Measurements from ENCODE around the gene GCC2. TPM values are rescaled to one million over a fixed set of nuclear protein-coding genes. Genes with fewer than 3 reads are reported as not detected.

GCC2 gene
- total and polyA plus RNA-seq, 2 donors (not counting 3 experiments of a cell fraction or from before 2014, with no cell fraction given): 4.1 to 38.7 TPM

- BruUV-seq (replicated peaks): no TSS peak
- TF ChIP-seq FOS (IDR thresholded peaks at IDR 0.05; ENCODE audit: borderline replicate concordance, insufficient read depth, low read length) (no peak), POLR2AphosphoS5 (IDR thresholded peaks at IDR 0.05; ENCODE audit: insufficient read depth, low read depth, low read length) (no peak), MYC (IDR thresholded peaks at IDR 0.05; ENCODE audit: low read depth, low read length) (no peak), JUN (IDR thresholded peaks at IDR 0.05; ENCODE audit: borderline replicate concordance, insufficient read depth, insufficient read length, low read depth) (no peak)
- H3K27ac ChIP-seq (ENCODE audit: insufficient read depth, low read depth, low read length): no peak overlapping the region
- peaks cover 0 to 17% of the 10 kb centered on the region in 2 experiments for H3K36me3 ChIP-seq (ENCODE audit: control insufficient read depth in 2 of 2, extremely low read depth in 1 of 2, insufficient read depth in 2 of 2, low read length in 2 of 2)
- no peaks in the 10 kb centered on the region for H3K9me1 ChIP-seq (replicated peaks; ENCODE audit: control insufficient read depth, extremely low read depth, insufficient read depth, low read length)
- DNase-seq (ENCODE audit: low read depth, low spot score) (no peak), FAIRE-seq (no peak)
- ChIA-PET POLR2A (no interaction called here), CTCF (no interaction called here)
- H3K27me3 ChIP-seq (ENCODE audit: control insufficient read depth in 2 of 2, insufficient read depth in 2 of 2, low read length in 2 of 2): no peaks in the 10 kb centered on the region
- H3K9me3 ChIP-seq (replicated peaks; ENCODE audit: control insufficient read depth, insufficient read depth, low read length): no peaks in the 10 kb centered on the region
- H2AFZ ChIP-seq (ENCODE audit: low read depth, low read length): no peak overlapping the region
- H3K79me2 ChIP-seq (ENCODE audit: control insufficient read depth, insufficient read depth, low read length): peaks cover 8% of the 10 kb centered on the region
- no peaks in the 10 kb centered on the region for H3K4me1 ChIP-seq (ENCODE audit: control insufficient read depth, extremely low read depth, insufficient read depth, low read length)
- H3K4me3 ChIP-seq (replicated peaks in 1 of 3; ENCODE audit: insufficient read depth in 1 of 3, low read depth in 1 of 3, low read length in 3 of 3): no peak overlapping the region
- no peak overlapping the region for H3K9ac ChIP-seq (replicated peaks; ENCODE audit: extremely low read depth, insufficient read depth, low read length)
- H4K20me1 ChIP-seq (replicated peaks; ENCODE audit: control insufficient read depth, extremely low read depth, insufficient read depth, low read length): no peaks in the 10 kb centered on the region
- intact Hi-C loops (cut with micrococcal nuclease) (no loop called here), dilution Hi-C loops (cut with MboI; ENCODE audit: extremely low pct_ligation_motif_present, low sequenced_read_pairs) (no loop called here)
- no peak overlapping the region for H3K4me2 ChIP-seq (ENCODE audit: insufficient read depth, low read length)
These were observed 11.5 kb downstream of the GCC2 start for GRCh38 chr2:108460345-108461037.

GRCh38 chr2:108477099-108477498 lies 28.1 kb downstream of the GCC2 start:
- H3K36me3 ChIP-seq (ENCODE audit: control insufficient read depth in 2 of 2, extremely low read depth in 1 of 2, insufficient read depth in 2 of 2, low read length in 2 of 2): peaks cover 0 to 2% of the 10 kb centered on the region in 2 experiments
- no peaks in the 10 kb centered on the region for H3K27me3 ChIP-seq (ENCODE audit: control insufficient read depth in 2 of 2, insufficient read depth in 2 of 2, low read length in 2 of 2)
- no peak overlapping the region for H3K4me3 ChIP-seq (replicated peaks in 1 of 3; ENCODE audit: insufficient read depth in 1 of 3, low read depth in 1 of 3, low read length in 3 of 3)
- no peak overlapping the region for H2AFZ ChIP-seq (ENCODE audit: low read depth, low read length)
- TF ChIP-seq CTCF (IDR thresholded peaks at IDR 0.05; ENCODE audit: extremely low read depth in 1 of 2, insufficient read depth in 1 of 2, low read depth in 1 of 2, low read length in 2 of 2): no peak
- no peak for TF ChIP-seq MYC (IDR thresholded peaks at IDR 0.05; ENCODE audit: low read depth, low read length)
- TF ChIP-seq GATA2 (IDR thresholded peaks at IDR 0.05; ENCODE audit: insufficient read depth, insufficient read length, low read depth, low read length): no peak
- no peak for TF ChIP-seq POLR2A (IDR thresholded peaks at IDR 0.05; ENCODE audit: low read depth, low read length)
- TF ChIP-seq FOS (IDR thresholded peaks at IDR 0.05; ENCODE audit: borderline replicate concordance, insufficient read depth, low read length): no peak
- no peak for TF ChIP-seq EZH2 (IDR thresholded peaks at IDR 0.05; ENCODE audit: borderline replicate concordance, low read depth, low read length, severe bottlenecking)
- TF ChIP-seq JUN (IDR thresholded peaks at IDR 0.05; ENCODE audit: borderline replicate concordance, insufficient read depth, insufficient read length, low read depth): no peak
- no peak for TF ChIP-seq MAX (IDR thresholded peaks at IDR 0.05; ENCODE audit: insufficient read depth, insufficient read length)
- DNase-seq (ENCODE audit: low read depth, low spot score): no peak
- no peaks in the 10 kb centered on the region for H3K4me1 ChIP-seq (ENCODE audit: control insufficient read depth, extremely low read depth, insufficient read depth, low read length)
- no peak overlapping the region for H3K4me2 ChIP-seq (ENCODE audit: insufficient read depth, low read length)
- no peaks in the 10 kb centered on the region for H3K9me3 ChIP-seq (replicated peaks; ENCODE audit: control insufficient read depth, insufficient read depth, low read length)
- intact Hi-C loops (cut with micrococcal nuclease): no loop called here
- H4K20me1 ChIP-seq (replicated peaks; ENCODE audit: control insufficient read depth, extremely low read depth, insufficient read depth, low read length): no peaks in the 10 kb centered on the region
- no peak overlapping the region for H3K27ac ChIP-seq (ENCODE audit: insufficient read depth, low read depth, low read length)
- ChIA-PET POLR2A (no interaction called here), CTCF (interaction anchor here (1.4 kb wide), 1 partner anchor 107 kb away, joined by 3 read pairs; no protein-coding TSS in a partner anchor)
- no peak overlapping the region for H3K9ac ChIP-seq (replicated peaks; ENCODE audit: extremely low read depth, insufficient read depth, low read length)
- FAIRE-seq: no peak
- dilution Hi-C loops (cut with MboI; ENCODE audit: extremely low pct_ligation_motif_present, low sequenced_read_pairs): no loop called here
- BruUV-seq (replicated peaks): no TSS peak
- no peaks in the 10 kb centered on the region for H3K79me2 ChIP-seq (ENCODE audit: control insufficient read depth, insufficient read depth, low read length)
- no peaks in the 10 kb centered on the region for H3K9me1 ChIP-seq (replicated peaks; ENCODE audit: control insufficient read depth, extremely low read depth, insufficient read depth, low read length)
